H1 (cell line): ENCODE data around the gene THOC6. TPM values are rescaled to one million over a fixed set of nuclear protein-coding genes. Genes with fewer than 3 reads are reported as not detected.

Experiments
- CTCF ChIA-PET: fragments of 300-600 bp; sonication (Branson Sonifier 250); formaldehyde crosslinking; loops from one replicate; lab custom pipeline; 2021; ENCODE audit not compliant: partially characterized antibody; lab: Charles Lee
- POLR2A ChIA-PET: fragments of 300-600 bp; sonication (Branson Sonifier 250); formaldehyde crosslinking; loops from one replicate; lab custom pipeline; 2021; ENCODE audit warnings: inconsistent platforms; ENCODE audit not compliant: partially characterized antibody; lab: Charles Lee
- DNase-seq, 2 experiments: peaks; one replicate each; pipeline versions ENCODE4 v3.0.0 to v3.0.0-alpha.2; 2010 to 2022; ENCODE audit warnings: low spot score in 2 of 2, low read depth in 1 of 2, mixed read lengths in 1 of 2
- FAIRE-seq: peaks from 2 replicates; lab custom pipeline; 2011; peaks lifted over from hg19 to GRCh38; lab: Jason Lieb, UNC
- H2AFZ ChIP-seq: 2 replicates; pipeline ENCODE4 v1.8.1; 2012; ENCODE audit warnings: low read length, inconsistent platforms
- H2AK5ac ChIP-seq: 2 replicates; pipeline ENCODE4 v1.6.1; 2013; ENCODE audit warnings: low read depth, low read length
- H2BK120ac ChIP-seq: replicated peaks from 2 replicates; pipeline ENCODE3; 2013; ENCODE audit warnings: low read depth, low read length, inconsistent platforms
- H2BK12ac ChIP-seq: 2 replicates; pipeline ENCODE4 v1.6.1; 2013; ENCODE audit warnings: low read depth, low read length
- H2BK15ac ChIP-seq: 2 replicates; pipeline ENCODE4 v1.6.1; 2013; ENCODE audit warnings: low read length
- H2BK20ac ChIP-seq: 2 replicates; pipeline ENCODE4 v1.6.1; 2013; ENCODE audit warnings: low read length
- H2BK5ac ChIP-seq: 2 replicates; pipeline ENCODE4 v1.6.1; 2013; ENCODE audit warnings: low read depth, low read length
- H3K14ac ChIP-seq: 2 replicates; pipeline ENCODE4 v1.6.1; 2013; ENCODE audit warnings: inconsistent platforms; ENCODE audit not compliant: insufficient read length
- H3K18ac ChIP-seq: 2 replicates; pipeline ENCODE4 v1.6.1; 2013; ENCODE audit warnings: low read length; ENCODE audit errors: extremely low read depth
- H3K23ac ChIP-seq: 2 replicates; pipeline ENCODE4 v1.6.1; 2013; ENCODE audit warnings: inconsistent platforms; ENCODE audit not compliant: insufficient read length
- H3K23me2 ChIP-seq: 2 replicates; pipeline ENCODE4 v1.6.1; 2013; ENCODE audit warnings: low read depth, low read length
- H3K27ac ChIP-seq: 2 replicates; pipeline ENCODE4 v1.6.1; 2011; ENCODE audit warnings: low read depth, low read length, inconsistent platforms
- H3K27me3 ChIP-seq, 4 experiments: replicated peaks in 1 of 4; 1 replicate in 1 of 4; 2 replicates in 3 of 4; pipeline versions ENCODE4 v1.6.1 to v1.8.1; 2011 to 2013; ENCODE audit warnings: low read length in 3 of 4, mild to moderate bottlenecking in 3 of 4, inconsistent platforms in 2 of 4, mixed read lengths in 2 of 4, moderate library complexity in 1 of 4; ENCODE audit not compliant: control insufficient read depth in 3 of 4, insufficient read depth in 3 of 4; ENCODE audit errors: extremely low read depth in 1 of 4
- H3K36me3 ChIP-seq, 4 experiments: 2 replicates each; pipeline versions ENCODE4 v1.6.1 to v1.8.1; 2011 to 2013; ENCODE audit warnings: mild to moderate bottlenecking in 4 of 4, low read length in 3 of 4, moderate library complexity in 2 of 4, control low read depth in 1 of 4, inconsistent platforms in 1 of 4; ENCODE audit not compliant: insufficient read depth in 4 of 4, control insufficient read depth in 2 of 4
- H3K4ac ChIP-seq: replicated peaks from 2 replicates; pipeline ENCODE3; 2013; ENCODE audit warnings: low read length, low read depth, mixed read lengths, inconsistent platforms; ENCODE audit not compliant: insufficient read length
- H3K4me1 ChIP-seq, 4 experiments: replicated peaks in 1 of 4; 1 replicate in 1 of 4; 2 replicates in 3 of 4; pipeline versions ENCODE4 v1.6.1 to v1.8.1; 2011 to 2013; ENCODE audit warnings: low read length in 3 of 4, inconsistent platforms in 2 of 4, mixed read lengths in 1 of 4; ENCODE audit not compliant: insufficient read depth in 4 of 4, control insufficient read depth in 3 of 4
- H3K4me2 ChIP-seq, 2 experiments: 2 replicates each; pipeline versions ENCODE4 v1.6.1 to v1.8.1; 2011 to 2013; ENCODE audit warnings: low read depth in 2 of 2, low read length in 2 of 2, control low read depth in 1 of 2, inconsistent platforms in 1 of 2, mild to moderate bottlenecking in 1 of 2; ENCODE audit not compliant: insufficient read depth in 1 of 2
- H3K4me3 ChIP-seq, 4 experiments: fragments of 200-600, 300-600 bp in 1 of 4; sonication (generic), shearing (Covaris generic), sonication (Bioruptor Twin) in 1 of 4; 2 replicates each; pipeline versions ENCODE4 v1.5.1 to v1.8.1; 2011 to 2016; ENCODE audit warnings: low read length in 4 of 4, low read depth in 3 of 4, control low read depth in 2 of 4, inconsistent platforms in 2 of 4, mild to moderate bottlenecking in 2 of 4, mixed read lengths in 1 of 4, moderate library complexity in 1 of 4; ENCODE audit not compliant: insufficient read depth in 2 of 4; ENCODE audit errors: extremely low read depth in 1 of 4
- H3K56ac ChIP-seq: replicated peaks from 2 replicates; pipeline ENCODE3; 2013; ENCODE audit warnings: low read depth, mild to moderate bottlenecking, mixed read lengths, low read length, inconsistent platforms; ENCODE audit not compliant: insufficient read length
- H3K79me1 ChIP-seq: 2 replicates; pipeline ENCODE4 v1.6.1; 2013; ENCODE audit warnings: low read depth, low read length, control low read depth
- H3K79me2 ChIP-seq, 2 experiments: 2 replicates each; pipeline versions ENCODE4 v1.6.1 to v1.8.1; 2012 to 2013; ENCODE audit warnings: low read length in 2 of 2, mild to moderate bottlenecking in 2 of 2, inconsistent platforms in 1 of 2; ENCODE audit not compliant: insufficient read depth in 2 of 2, control insufficient read depth in 1 of 2
- H3K9ac ChIP-seq, 4 experiments: replicated peaks in 1 of 4; 1 replicate in 1 of 4; 2 replicates in 3 of 4; pipeline versions ENCODE4 v1.6.1 to v1.8.1; 2011 to 2013; ENCODE audit warnings: low read depth in 3 of 4, low read length in 3 of 4, control low read depth in 2 of 4, mild to moderate bottlenecking in 2 of 4, moderate library complexity in 2 of 4, inconsistent platforms in 1 of 4; ENCODE audit errors: extremely low read depth in 1 of 4
- H3K9me3 ChIP-seq, 2 experiments: 2 replicates each; pipeline versions ENCODE4 v1.6.1 to v1.8.1; 2012 to 2013; ENCODE audit warnings: mild to moderate bottlenecking in 2 of 2, moderate library complexity in 2 of 2, control low read depth in 1 of 2, inconsistent platforms in 1 of 2, low read depth in 1 of 2, low read length in 1 of 2, mixed read lengths in 1 of 2; ENCODE audit not compliant: insufficient read depth in 2 of 2
- H4K20me1 ChIP-seq, 2 experiments: replicated peaks in 1 of 2; 2 replicates each; pipeline versions ENCODE3 to v1.8.1; 2011 to 2013; ENCODE audit warnings: inconsistent platforms in 2 of 2, low read length in 2 of 2, mild to moderate bottlenecking in 1 of 2; ENCODE audit not compliant: insufficient read depth in 2 of 2, control insufficient read depth in 1 of 2
- H4K5ac ChIP-seq: 2 replicates; pipeline ENCODE4 v1.6.1; 2013; ENCODE audit warnings: low read length, low read depth, mixed read lengths, inconsistent platforms; ENCODE audit not compliant: insufficient read length
- H4K8ac ChIP-seq: 2 replicates; pipeline ENCODE4 v1.8.0; 2013; ENCODE audit warnings: mild to moderate bottlenecking, moderate library complexity, low read length, inconsistent platforms; ENCODE audit not compliant: insufficient read depth; ENCODE audit errors: extremely low read depth
- H4K91ac ChIP-seq: replicated peaks from 2 replicates; pipeline ENCODE3; 2013; ENCODE audit warnings: low read length, mixed read lengths, inconsistent platforms; ENCODE audit not compliant: insufficient read length
- BCL11A ChIP-seq, 2 experiments: IDR thresholded peaks; one replicate each; pipeline ENCODE4 v1.6.1; 2011; ENCODE audit warnings: low read depth in 2 of 2, low read length in 2 of 2, mild to moderate bottlenecking in 2 of 2
- KDM5A ChIP-seq: fragments of 200-600 bp; IDR thresholded peaks from 2 replicates; pipeline ENCODE4 v1.7.1; 2012; ENCODE audit warnings: mild to moderate bottlenecking, low read length, inconsistent platforms, mixed read lengths
- NANOG ChIP-seq: IDR thresholded peaks from 2 replicates; pipeline ENCODE4 v1.6.1; 2011; ENCODE audit warnings: low read length, low read depth, mild to moderate bottlenecking, inconsistent platforms; ENCODE audit not compliant: insufficient read depth, poor library complexity, severe bottlenecking
- POLR2AphosphoS5 ChIP-seq: IDR thresholded peaks from 2 replicates; pipeline ENCODE4 v1.6.1; 2011; ENCODE audit warnings: low read depth, low read length
- SP1 ChIP-seq: IDR thresholded peaks from 2 replicates; pipeline ENCODE4 v1.6.1; 2011; ENCODE audit warnings: low read depth, low read length
- YY1 ChIP-seq: IDR thresholded peaks from 2 replicates; pipeline ENCODE4 v1.6.1; 2011; ENCODE audit warnings: low read depth, mild to moderate bottlenecking, low read length
- WGBS, 2 experiments: shearing (Covaris generic) in 1 of 2; methylation state at CpG; one replicate each; pipeline versions ENCODE4 v1.1.6 to v1.1.7; 2013 to 2015; ENCODE audit warnings: low lambda C conversion rate in 2 of 2, mixed read lengths in 2 of 2, inconsistent platforms in 1 of 2, low coverage in 1 of 2, missing lambda C conversion rate in 1 of 2; ENCODE audit not compliant: insufficient replicate concordance in 2 of 2, insufficient coverage in 1 of 2, insufficient read length in 1 of 2; ENCODE audit errors: extremely low coverage in 1 of 2, missing lambda C conversion rate in 1 of 2; 5-methylcytosine and 5-hydroxymethylcytosine counted together
- polyA plus RNA-seq, 7 experiments: library from polyadenylated mRNA; depleted of rRNA in 3 of 7; stranded (reverse) in 5 of 7; unstranded in 2 of 7; fragments of >200 nt in 5 of 7; fragments of 200-250 nt in 2 of 7; gene quantifications; 1 replicate in 5 of 7; 2 replicates in 1 of 7; 4 replicates in 1 of 7; pipeline versions ENCODE4 v1.2.1 to v1.2.3, GENCODE V29; 2011 to 2013; ENCODE audit warnings: missing spikeins in 2 of 7, mixed read lengths in 2 of 7
- total RNA-seq: library from RNA; stranded (reverse); fragmentation: NEBNext Ultra II Directional; extraction: Animal tissue kit (Norgen Biotek cat#: 25700); gene quantifications from 2 replicates; pipeline ENCODE4 v1.2.1, GENCODE V29; 2021
- TF ChIP-seq, protein P1 (sequence below), 3 experiments: IDR thresholded peaks; 1 replicate in 2 of 3; 2 replicates in 1 of 3; pipeline versions ENCODE4 v1.5.1 to v1.6.1; 2011; ENCODE audit warnings: low read length in 3 of 3, mild to moderate bottlenecking in 3 of 3, inconsistent platforms in 2 of 3, low read depth in 1 of 3, moderate library complexity in 1 of 3; ENCODE audit not compliant: insufficient read depth in 1 of 3; ENCODE audit errors: control extremely low read depth in 1 of 3

The THOC6 gene
- total and polyA plus RNA-seq, 2 of the 8 experiments (the other 6 are each of a cell fraction or from before 2014, with no cell fraction given) = 78.5 to 111 TPM

DNA sequence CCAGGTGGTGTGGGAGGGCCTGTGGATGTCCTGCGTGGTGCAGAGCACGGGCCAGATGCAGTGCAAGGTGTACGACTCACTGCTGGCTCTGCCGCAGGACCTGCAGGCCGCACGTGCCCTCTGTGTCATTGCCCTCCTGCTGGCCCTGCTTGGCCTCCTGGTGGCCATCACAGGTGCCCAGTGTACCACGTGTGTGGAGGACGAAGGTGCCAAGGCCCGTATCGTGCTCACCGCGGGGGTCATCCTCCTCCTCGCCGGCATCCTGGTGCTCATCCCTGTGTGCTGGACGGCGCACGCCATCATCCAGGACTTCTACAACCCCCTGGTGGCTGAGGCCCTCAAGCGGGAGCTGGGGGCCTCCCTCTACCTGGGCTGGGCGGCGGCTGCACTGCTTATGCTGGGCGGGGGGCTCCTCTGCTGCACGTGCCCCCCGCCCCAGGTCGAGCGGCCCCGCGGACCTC lies 10.3 kb upstream of the THOC6 start:
- H4K91ac ChIP-seq = peak overlapping the region; percentile 93
- H3K56ac ChIP-seq = no peak overlapping the region
- H3K79me1 ChIP-seq = peaks cover 11% of the 10 kb centered on the region; the same call in 1 of the 2 replicates
- ChIA-PET CTCF (interaction anchor here (1.2 to 17.3 kb wide), 6 partner anchors 10 to 30 kb away, joined by 4 to 639 read pairs (median 17); partner anchors contain the start of genes BICDL2, CLDN6, HCFC1R1 and THOC6), POLR2A (interaction anchor here (0.7 to 35.7 kb wide), 14 partner anchors 3 to 116 kb away, joined by 3 to 1808 read pairs (median 4); partner anchors contain the start of genes BICDL2, CLDN6, CLDN9 and HCFC1R1)
- H2BK20ac ChIP-seq = peak overlapping the region; percentile 92; the same call in 1 of the 2 replicates
- peaks cover 16 to 32% of the 10 kb centered on the region in 2 experiments for H4K20me1 ChIP-seq
- H4K8ac ChIP-seq = peak overlapping the region; percentile 58; the same call in 1 of the 2 replicates
- peak overlapping the region; percentile 74 for H3K4ac ChIP-seq
- peak overlapping the region; percentile 80 for H3K4me2 ChIP-seq
- H3K14ac ChIP-seq = no peak overlapping the region
- no peak overlapping the region for H3K27ac ChIP-seq
- H3K4me3 ChIP-seq = peak overlapping the region in 1 of 4 experiments; percentile 58; a peak in 1 of 8 replicates
- no peak for DNase-seq
- peaks cover 6 to 20% (median 12%) of the 10 kb centered on the region in 4 experiments; a peak in 7 of 8 replicates for H3K36me3 ChIP-seq
- H2BK120ac ChIP-seq = peak overlapping the region; percentile 87
- peak overlapping the region; percentile 69; the same call in 1 of the 2 replicates for H2AK5ac ChIP-seq
- no peak overlapping the region for H3K23ac ChIP-seq
- peak overlapping the region; percentile 77; the same call in 1 of the 2 replicates for H2BK5ac ChIP-seq
- H3K4me1 ChIP-seq = peaks cover 14 to 59% (median 48%) of the 10 kb centered on the region in 4 experiments
- H3K79me2 ChIP-seq = peaks cover 11 to 28% of the 10 kb centered on the region in 2 experiments
- peak overlapping the region; percentile 98 for H2BK12ac ChIP-seq
- no peak overlapping the region for H4K5ac ChIP-seq
- WGBS, 2 experiments = 62% methylated on average over 22 of the region's 27 CpGs; no CpG with 5 or more reads in 1 of the 2 experiments
- H3K27me3 ChIP-seq = no peaks in the 10 kb centered on the region; a peak in 1 of 7 replicates
- no peak overlapping the region for H2AFZ ChIP-seq
- no peak overlapping the region for H3K9ac ChIP-seq
- H2BK15ac ChIP-seq = peak overlapping the region; percentile 98
- H3K9me3 ChIP-seq = no peaks in the 10 kb centered on the region
- peak overlapping the region; percentile 98 for H3K18ac ChIP-seq
- H3K23me2 ChIP-seq = peaks cover 26% of the 10 kb centered on the region
- no peak for FAIRE-seq
- TF ChIP-seq YY1 = no peak
- no peak for TF ChIP-seq SP1
- no peak for TF ChIP-seq NANOG
- no peak for TF ChIP-seq KDM5A
- peak; percentile 79; the same call in 1 of the 2 replicates for TF ChIP-seq POLR2AphosphoS5
- no peak for TF ChIP-seq BCL11A (IDR thresholded peaks at IDR 0.05; ENCODE audit: low read depth in 2 of 2, low read length in 2 of 2)
- TF ChIP-seq, protein P1, sequence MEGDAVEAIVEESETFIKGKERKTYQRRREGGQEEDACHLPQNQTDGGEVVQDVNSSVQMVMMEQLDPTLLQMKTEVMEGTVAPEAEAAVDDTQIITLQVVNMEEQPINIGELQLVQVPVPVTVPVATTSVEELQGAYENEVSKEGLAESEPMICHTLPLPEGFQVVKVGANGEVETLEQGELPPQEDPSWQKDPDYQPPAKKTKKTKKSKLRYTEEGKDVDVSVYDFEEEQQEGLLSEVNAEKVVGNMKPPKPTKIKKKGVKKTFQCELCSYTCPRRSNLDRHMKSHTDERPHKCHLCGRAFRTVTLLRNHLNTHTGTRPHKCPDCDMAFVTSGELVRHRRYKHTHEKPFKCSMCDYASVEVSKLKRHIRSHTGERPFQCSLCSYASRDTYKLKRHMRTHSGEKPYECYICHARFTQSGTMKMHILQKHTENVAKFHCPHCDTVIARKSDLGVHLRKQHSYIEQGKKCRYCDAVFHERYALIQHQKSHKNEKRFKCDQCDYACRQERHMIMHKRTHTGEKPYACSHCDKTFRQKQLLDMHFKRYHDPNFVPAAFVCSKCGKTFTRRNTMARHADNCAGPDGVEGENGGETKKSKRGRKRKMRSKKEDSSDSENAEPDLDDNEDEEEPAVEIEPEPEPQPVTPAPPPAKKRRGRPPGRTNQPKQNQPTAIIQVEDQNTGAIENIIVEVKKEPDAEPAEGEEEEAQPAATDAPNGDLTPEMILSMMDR (IDR thresholded peaks at IDR 0.05; ENCODE audit: control extremely low read depth in 1 of 3, insufficient read depth in 1 of 3, low read depth in 1 of 3, low read length in 3 of 3) = peak in 2 of 3 experiments; percentile 2 to 13; a peak in 2 of 4 replicates
